GM20000 (cell line): ENCODE measurements around the gene KCNB1.

ENCODE experiments used
- DNase-seq: peaks from one replicate; pipeline ENCODE4 v3.0.0; 2012; ENCODE audit warnings: low spot score
- TF ChIP-seq, protein P1 (sequence below): IDR thresholded peaks from 2 replicates; pipeline ENCODE4 v1.5.1; 2012; ENCODE audit warnings: mild to moderate bottlenecking, control low read depth; ENCODE audit errors: extremely low read depth, missing control alignments

Gene KCNB1

DNA sequence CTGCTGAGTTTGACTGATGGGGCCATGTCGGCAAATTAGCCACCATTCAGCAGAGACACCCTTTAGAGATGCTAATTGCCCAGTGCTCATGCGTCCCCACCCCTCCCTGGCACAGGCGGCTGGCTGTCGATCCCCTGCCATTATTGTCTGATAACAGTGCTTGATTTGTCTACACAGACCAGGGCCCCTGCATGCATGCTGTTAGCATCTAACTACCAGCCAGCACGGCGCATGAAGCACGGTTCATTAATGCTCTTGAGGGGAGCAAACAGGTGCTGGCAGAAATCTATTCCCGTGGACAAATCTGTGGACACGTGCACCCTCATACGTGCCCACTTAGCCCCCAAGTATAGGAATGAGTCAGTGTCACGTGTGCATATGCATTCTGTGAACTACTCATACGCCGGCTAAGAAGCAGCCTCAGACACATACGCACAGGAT lies 32.2 kb downstream of the KCNB1 start:
- no peak for DNase-seq
- TF ChIP-seq, protein P1, sequence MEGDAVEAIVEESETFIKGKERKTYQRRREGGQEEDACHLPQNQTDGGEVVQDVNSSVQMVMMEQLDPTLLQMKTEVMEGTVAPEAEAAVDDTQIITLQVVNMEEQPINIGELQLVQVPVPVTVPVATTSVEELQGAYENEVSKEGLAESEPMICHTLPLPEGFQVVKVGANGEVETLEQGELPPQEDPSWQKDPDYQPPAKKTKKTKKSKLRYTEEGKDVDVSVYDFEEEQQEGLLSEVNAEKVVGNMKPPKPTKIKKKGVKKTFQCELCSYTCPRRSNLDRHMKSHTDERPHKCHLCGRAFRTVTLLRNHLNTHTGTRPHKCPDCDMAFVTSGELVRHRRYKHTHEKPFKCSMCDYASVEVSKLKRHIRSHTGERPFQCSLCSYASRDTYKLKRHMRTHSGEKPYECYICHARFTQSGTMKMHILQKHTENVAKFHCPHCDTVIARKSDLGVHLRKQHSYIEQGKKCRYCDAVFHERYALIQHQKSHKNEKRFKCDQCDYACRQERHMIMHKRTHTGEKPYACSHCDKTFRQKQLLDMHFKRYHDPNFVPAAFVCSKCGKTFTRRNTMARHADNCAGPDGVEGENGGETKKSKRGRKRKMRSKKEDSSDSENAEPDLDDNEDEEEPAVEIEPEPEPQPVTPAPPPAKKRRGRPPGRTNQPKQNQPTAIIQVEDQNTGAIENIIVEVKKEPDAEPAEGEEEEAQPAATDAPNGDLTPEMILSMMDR = no peak

DNA sequence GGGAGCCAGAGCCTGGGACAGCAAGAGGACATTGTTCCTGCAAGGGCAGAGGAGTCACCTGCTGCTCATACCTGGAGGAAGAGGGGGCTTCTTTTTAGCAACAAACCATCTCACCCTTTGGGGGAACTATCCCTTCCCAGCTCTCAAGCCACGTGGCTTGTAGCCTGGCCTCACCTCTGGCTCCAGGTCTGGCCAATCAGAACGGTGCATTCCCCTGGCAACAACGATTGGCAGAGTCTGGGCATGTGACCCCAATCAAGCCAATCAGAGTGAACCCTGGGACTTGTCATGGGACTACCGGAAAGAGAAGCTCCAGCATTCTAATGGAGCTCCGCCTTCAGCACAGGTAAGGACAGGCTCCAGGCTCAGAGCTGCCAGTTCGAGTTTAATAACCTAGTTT lies 33.6 kb downstream of the KCNB1 start:
- no peak for DNase-seq
- TF ChIP-seq, protein P1 = no peak

DNA sequence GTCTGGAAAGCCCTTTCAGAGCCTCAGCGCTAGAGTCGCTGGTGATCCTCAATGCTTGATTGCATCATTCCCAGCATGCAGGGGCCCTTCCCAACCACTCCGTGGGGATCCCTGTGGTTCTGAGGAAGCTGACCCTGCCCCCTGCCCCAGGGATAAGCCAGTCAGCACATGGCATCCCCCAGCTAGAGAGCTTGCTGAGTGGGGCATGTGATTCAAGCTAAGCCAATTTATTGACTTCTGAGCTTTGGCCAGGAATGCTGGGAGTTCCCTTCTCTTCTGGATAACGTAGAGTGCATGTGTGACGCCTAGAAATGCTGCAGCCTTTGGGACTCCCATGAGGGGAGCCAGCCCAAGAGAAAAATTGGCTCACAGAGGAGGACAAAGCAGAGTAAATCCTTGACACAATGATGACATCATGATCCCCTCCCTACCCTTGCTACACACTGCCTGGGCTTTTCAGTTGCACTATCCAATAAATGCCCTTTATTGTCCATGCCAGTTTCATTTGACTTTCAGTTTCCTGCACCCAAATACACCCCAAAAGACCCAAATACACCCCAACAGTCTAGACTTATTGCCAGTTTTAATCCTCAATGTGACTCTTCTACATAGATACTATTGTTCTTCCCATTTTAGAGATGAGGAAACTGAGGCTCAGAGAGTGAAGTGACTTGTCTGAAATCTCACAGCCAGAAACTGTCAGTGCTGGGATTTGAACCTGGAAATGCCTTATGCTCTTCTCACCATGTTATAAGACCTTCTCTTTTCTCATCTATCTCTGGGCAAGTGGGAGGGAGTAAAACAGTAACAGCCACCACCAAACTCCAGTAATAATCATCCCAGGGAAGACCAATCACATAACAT lies 34.3 kb downstream of the KCNB1 start:
- DNase-seq = no peak
- TF ChIP-seq, protein P1 = no peak

DNA sequence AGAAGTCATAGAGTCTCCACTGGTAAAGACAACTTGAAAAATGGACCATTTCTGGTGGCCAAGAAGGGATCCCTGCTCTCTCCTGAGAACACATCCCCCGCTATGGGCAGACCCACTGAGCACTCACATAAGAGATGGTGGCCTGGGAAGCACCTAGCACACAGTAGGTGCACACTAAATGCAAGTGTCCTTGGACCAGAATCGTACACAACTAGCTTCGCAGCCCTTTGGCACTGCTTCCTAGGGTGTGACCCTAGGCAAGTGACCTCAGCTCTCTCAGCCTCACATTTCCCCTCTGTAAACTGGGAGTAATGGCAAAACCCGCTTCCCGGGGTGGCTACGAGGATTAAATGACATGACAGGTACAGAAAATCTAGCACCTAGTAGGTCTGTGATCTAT lies 35.1 kb downstream of the KCNB1 start:
- DNase-seq = no peak
- TF ChIP-seq, protein P1 = no peak

DNA sequence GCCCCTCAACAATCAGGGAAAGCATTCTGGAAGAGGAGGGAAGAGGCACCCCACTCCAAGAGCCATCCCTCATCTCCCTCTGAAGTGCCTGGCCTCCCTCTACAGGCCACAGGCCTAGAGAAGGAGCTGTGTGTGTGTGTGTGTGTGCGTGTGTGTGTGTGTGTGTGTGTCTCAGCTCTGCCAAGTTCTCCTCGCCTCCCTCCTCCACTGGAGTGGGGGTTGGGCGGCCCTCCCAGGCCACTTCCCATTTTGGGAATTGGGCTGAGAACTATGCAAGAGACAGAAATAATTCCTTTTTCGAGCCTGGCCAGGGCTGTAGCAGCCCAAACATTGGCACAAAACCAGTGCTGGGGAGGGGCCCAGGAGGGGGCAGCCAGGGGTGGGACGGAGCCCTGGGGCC lies 35.7 kb downstream of the KCNB1 start:
- TF ChIP-seq, protein P1 = no peak
- no peak for DNase-seq

DNA sequence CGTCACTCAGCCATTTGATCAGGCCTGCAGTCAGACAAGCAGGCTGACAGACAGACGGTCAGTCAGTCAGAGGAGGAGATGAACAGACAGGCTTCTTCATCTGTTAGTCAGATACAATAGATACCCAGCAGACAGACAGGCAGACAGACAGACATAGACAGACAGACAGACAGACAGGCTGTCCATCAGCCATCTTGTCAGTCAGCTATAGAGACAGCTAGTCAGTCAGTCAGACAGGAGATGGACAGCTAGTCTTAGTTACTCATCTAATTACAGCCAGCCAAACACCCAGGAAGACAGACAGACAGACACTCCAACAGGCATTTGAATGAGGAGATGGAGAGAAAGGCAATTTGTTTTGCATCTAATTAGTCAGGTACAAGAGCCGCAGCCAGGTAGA lies 36.4 kb downstream of the KCNB1 start:
- DNase-seq = no peak
- TF ChIP-seq, protein P1 = no peak

DNA sequence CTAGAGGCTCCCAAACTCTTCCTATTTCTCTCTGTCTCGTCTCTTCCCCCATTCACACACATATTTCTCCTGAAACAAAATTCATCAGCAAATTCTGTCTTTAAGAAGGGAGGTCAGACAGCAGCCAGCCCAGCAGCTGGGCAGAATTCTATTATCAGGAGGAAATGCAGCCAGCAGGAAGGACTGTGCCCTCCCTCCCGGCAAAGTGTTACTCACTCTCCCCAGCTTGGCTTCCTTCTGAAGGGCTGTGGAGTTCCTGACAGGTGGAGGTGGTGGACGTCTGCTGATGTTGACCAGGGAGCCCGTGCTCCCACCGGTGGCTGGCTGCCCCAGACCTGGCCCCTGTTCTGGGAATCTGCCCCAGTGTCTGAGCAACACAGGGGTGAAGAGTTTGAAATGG lies 37.3 kb downstream of the KCNB1 start:
- TF ChIP-seq, protein P1 = no peak
- DNase-seq = no peak
